Keratinocyte (primary cell): Measurements from ENCODE around the gene PXYLP1. TPM values are rescaled to one million over a fixed set of nuclear protein-coding genes. Genes with fewer than 3 reads are reported as not detected.

Experiments
- DNase-seq: peaks from one replicate; pipeline ENCODE4 v3.0.0-alpha.2; 2011; ENCODE audit warnings: low read depth, missing footprints, low spot score
- FAIRE-seq: peaks from 2 replicates; lab custom pipeline; 2011; peaks lifted over from hg19 to GRCh38; lab: Jason Lieb, UNC
- H2AFZ ChIP-seq: 2 replicates; pipeline ENCODE4 v1.6.0; 2012; ENCODE audit warnings: low read length, control low read depth, inconsistent platforms; ENCODE audit not compliant: control insufficient read depth
- H3K27ac ChIP-seq: 2 replicates; pipeline ENCODE4 v1.5.1; 2011; ENCODE audit warnings: low read length; ENCODE audit not compliant: control insufficient read depth, insufficient read depth
- H3K27me3 ChIP-seq: 3 replicates; pipeline ENCODE4 v1.6.0; 2011; ENCODE audit warnings: low read length; ENCODE audit not compliant: control insufficient read depth, insufficient read depth; ENCODE audit errors: extremely low read depth
- H3K36me3 ChIP-seq, 2 experiments: 2 replicates in 1 of 2; 3 replicates in 1 of 2; pipeline ENCODE4 v1.5.1; 2011; ENCODE audit warnings: low read length in 2 of 2, mild to moderate bottlenecking in 1 of 2; ENCODE audit not compliant: control insufficient read depth in 2 of 2, insufficient read depth in 2 of 2; ENCODE audit errors: extremely low read depth in 1 of 2
- H3K4me1 ChIP-seq: 3 replicates; pipeline ENCODE4 v1.5.1; 2011; ENCODE audit warnings: low read length; ENCODE audit not compliant: control insufficient read depth, insufficient read depth; ENCODE audit errors: extremely low read depth
- H3K4me2 ChIP-seq: 3 replicates; pipeline ENCODE4 v1.6.0; 2011; ENCODE audit warnings: low read depth, low read length; ENCODE audit not compliant: control insufficient read depth, insufficient read depth; ENCODE audit errors: extremely low read depth
- H3K4me3 ChIP-seq, 3 experiments: fragments of 200-600 bp in 1 of 3; sonication (generic) in 1 of 3; 2 replicates in 2 of 3; 3 replicates in 1 of 3; pipeline ENCODE4 v1.5.1; 2011 to 2016; ENCODE audit warnings: low read length in 3 of 3, mild to moderate bottlenecking in 3 of 3, control low read depth in 2 of 3, inconsistent platforms in 1 of 3, low read depth in 1 of 3, mixed read lengths in 1 of 3, mixed run types in 1 of 3, moderate library complexity in 1 of 3; ENCODE audit not compliant: control insufficient read depth in 2 of 3, insufficient read depth in 2 of 3; ENCODE audit errors: extremely low read depth in 1 of 3
- H3K79me2 ChIP-seq: 2 replicates; pipeline ENCODE4 v1.6.0; 2012; ENCODE audit warnings: low read length; ENCODE audit not compliant: control insufficient read depth, insufficient read depth
- H3K9ac ChIP-seq: 3 replicates; pipeline ENCODE4 v1.6.0; 2011; ENCODE audit warnings: low read length; ENCODE audit not compliant: control insufficient read depth, insufficient read depth; ENCODE audit errors: extremely low read depth
- H3K9me1 ChIP-seq: 3 replicates; pipeline ENCODE4 v1.6.0; 2011; ENCODE audit warnings: low read length; ENCODE audit not compliant: control insufficient read depth, insufficient read depth; ENCODE audit errors: extremely low read depth
- H3K9me3 ChIP-seq: 2 replicates; pipeline ENCODE4 v1.5.1; 2012; ENCODE audit warnings: low read depth, low read length; ENCODE audit not compliant: control insufficient read depth
- H4K20me1 ChIP-seq: 3 replicates; pipeline ENCODE4 v1.6.0; 2011; ENCODE audit warnings: low read length; ENCODE audit not compliant: control insufficient read depth, insufficient read depth; ENCODE audit errors: extremely low read depth
- CTCF ChIP-seq, 3 experiments: IDR thresholded peaks in 1 of 3; conservative IDR thresholded peaks in 1 of 3; optimal IDR thresholded peaks in 1 of 3; 2 replicates in 2 of 3; 3 replicates in 1 of 3; pipeline versions ENCODE3 to v1.5.1; 2011; ENCODE audit warnings: low read length in 3 of 3, mild to moderate bottlenecking in 3 of 3, moderate library complexity in 2 of 3, control low read depth in 1 of 3, inconsistent platforms in 1 of 3; ENCODE audit not compliant: insufficient read depth in 2 of 3; ENCODE audit errors: extremely low read depth in 1 of 3
- EZH2 ChIP-seq: IDR thresholded peaks from one replicate; pipeline ENCODE4 v1.6.1; 2012; ENCODE audit warnings: inconsistent platforms, mild to moderate bottlenecking, low read length, moderate library complexity
- dilution Hi-C: fragments of 300-500 bp; cut with MboI; formaldehyde crosslinking; loops from one replicate; pipeline ENCODE4 v1.7.0; 2020; ENCODE audit warnings: low sequenced_read_pairs; ENCODE audit not compliant: extremely low pct_ligation_motif_present
- polyA plus RNA-seq, 5 experiments: library from polyadenylated mRNA; depleted of rRNA in 3 of 5; stranded (reverse) in 3 of 5; stranded (forward) in 1 of 5; unstranded in 1 of 5; fragments of >200 nt; gene quantifications; 1 replicate in 1 of 5; 2 replicates in 3 of 5; 3 replicates in 1 of 5; pipeline versions ENCODE4 v1.2.1 to v1.2.3, GENCODE V29; 2011 to 2012; ENCODE audit warnings: missing spikeins in 2 of 5, low read depth in 1 of 5, low replicate concordance in 1 of 5

PXYLP1 gene
- polyA plus RNA-seq, 1 donor (not counting 4 experiments of a cell fraction or from before 2014, with no cell fraction given): 3.0 TPM

- dilution Hi-C loops: no loop called here
- H3K27me3 ChIP-seq: no peaks in the 10 kb centered on the region
- no peak overlapping the region for H3K27ac ChIP-seq
- no peak overlapping the region for H3K4me3 ChIP-seq
- TF ChIP-seq CTCF (optimal IDR thresholded peaks at IDR 0.05 in 1 of 3, IDR thresholded peaks at IDR 0.05 in 1 of 3, conservative IDR thresholded peaks at IDR 0.05 in 1 of 3; ENCODE audit: extremely low read depth in 1 of 3, insufficient read depth in 2 of 3, low read length in 3 of 3): no peak
- no peak for TF ChIP-seq EZH2
- no peaks in the 10 kb centered on the region for H3K79me2 ChIP-seq
- no peak overlapping the region for H3K9ac ChIP-seq
- no peak for DNase-seq
- no peaks in the 10 kb centered on the region for H3K9me1 ChIP-seq
- H2AFZ ChIP-seq: no peak overlapping the region
- H3K36me3 ChIP-seq: no peaks in the 10 kb centered on the region
- FAIRE-seq: no peak
- peaks cover 5% of the 10 kb centered on the region for H3K4me1 ChIP-seq
- H4K20me1 ChIP-seq: no peaks in the 10 kb centered on the region
- no peak overlapping the region for H3K4me2 ChIP-seq
- H3K9me3 ChIP-seq: no peaks in the 10 kb centered on the region
Observed at GRCh38 chr3:141330235-141330634, 98.6 kb downstream of the PXYLP1 start.

- H2AFZ ChIP-seq: no peak overlapping the region
- H3K79me2 ChIP-seq: no peaks in the 10 kb centered on the region
- H3K27ac ChIP-seq: no peak overlapping the region
- no peaks in the 10 kb centered on the region for H3K27me3 ChIP-seq
- H3K9me3 ChIP-seq: no peaks in the 10 kb centered on the region
- H3K9me1 ChIP-seq: no peaks in the 10 kb centered on the region
- no peak overlapping the region for H3K4me3 ChIP-seq
- H3K9ac ChIP-seq: no peak overlapping the region
- TF ChIP-seq CTCF (optimal IDR thresholded peaks at IDR 0.05 in 1 of 3, IDR thresholded peaks at IDR 0.05 in 1 of 3, conservative IDR thresholded peaks at IDR 0.05 in 1 of 3; ENCODE audit: extremely low read depth in 1 of 3, insufficient read depth in 2 of 3, low read length in 3 of 3) (no peak), EZH2 (no peak)
- peaks cover 5% of the 10 kb centered on the region for H3K4me1 ChIP-seq
- H3K4me2 ChIP-seq: no peak overlapping the region
- FAIRE-seq (no peak), DNase-seq (no peak)
- H4K20me1 ChIP-seq: no peaks in the 10 kb centered on the region
- H3K36me3 ChIP-seq: no peaks in the 10 kb centered on the region
- dilution Hi-C loops: no loop called here
Observed at GRCh38 chr3:141330718-141331376, 99.2 kb downstream of the PXYLP1 start.
